Endometrium (tissue), 2 donors: ENCODE data around the gene RPAP3.
"Not testable (repeated sequence)": the region's sequence is repeated elsewhere in the genome, so short reads cannot be mapped to it uniquely, and the experiment has no call there.

Experiments
- FAIRE-seq: peaks from 2 replicates; lab custom pipeline; 2012; peaks lifted over from hg19 to GRCh38; lab: Jason Lieb, UNC
- donor health status: control.
- donor health status: control.

The RPAP3 gene

DNA sequence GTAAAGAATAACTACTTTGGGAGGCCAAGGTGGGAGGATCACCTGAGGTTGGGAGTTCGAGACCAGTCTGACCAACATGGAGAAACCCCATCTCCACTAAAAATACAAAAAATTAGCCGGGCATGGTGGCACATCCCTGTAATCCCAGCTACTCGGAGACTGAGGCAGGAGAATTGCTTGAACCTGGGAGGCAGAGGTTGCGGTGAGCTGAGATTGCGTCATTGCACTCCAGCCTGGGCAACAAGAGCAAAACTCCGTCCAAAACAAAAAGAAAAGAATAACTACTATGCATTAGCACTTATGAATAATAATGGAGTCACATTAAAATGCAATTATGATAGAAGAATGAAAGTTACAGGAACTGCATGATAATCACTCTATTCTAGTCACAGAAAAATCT, 37.9 kb downstream of the RPAP3 start:
- FAIRE-seq = not testable (repeated sequence)

DNA sequence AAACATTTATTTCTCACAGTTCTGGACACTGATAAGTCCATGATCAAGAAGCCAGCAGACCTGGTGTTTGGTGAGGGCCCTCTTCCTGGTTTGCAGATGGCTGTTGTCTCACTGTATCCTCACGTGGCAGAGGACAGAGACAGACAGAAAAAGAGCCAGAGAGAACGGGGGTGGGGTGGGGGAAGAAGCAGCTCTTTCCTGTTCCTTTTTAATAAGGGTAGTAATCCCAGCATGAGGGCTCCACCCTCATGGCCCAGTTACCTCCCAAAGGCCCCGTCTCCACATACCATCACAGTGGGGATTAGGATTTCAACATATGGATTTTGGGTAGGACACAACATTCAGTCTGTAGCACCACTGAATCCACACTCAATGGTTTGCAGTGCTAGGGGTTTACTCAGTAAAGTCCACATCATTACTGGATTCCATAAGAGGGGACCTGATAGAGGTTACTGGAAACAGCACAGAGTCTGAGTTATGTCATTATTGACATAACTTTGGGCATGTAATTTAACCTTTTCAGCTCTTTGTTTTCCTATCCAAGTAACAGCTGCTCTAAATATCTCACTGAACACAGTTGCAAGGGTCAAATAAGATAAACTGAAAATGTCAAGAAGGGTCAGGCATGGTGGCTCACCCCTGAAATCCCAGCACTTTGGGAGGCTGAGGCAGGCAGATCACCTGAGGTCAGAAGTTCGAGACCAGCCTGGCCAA, 53.2 kb downstream of the RPAP3 start:
- FAIRE-seq = no peak

- no peak for FAIRE-seq
These were observed 54.2 kb downstream of the RPAP3 start for GRCh38 chr12:47651368-47652254.

DNA sequence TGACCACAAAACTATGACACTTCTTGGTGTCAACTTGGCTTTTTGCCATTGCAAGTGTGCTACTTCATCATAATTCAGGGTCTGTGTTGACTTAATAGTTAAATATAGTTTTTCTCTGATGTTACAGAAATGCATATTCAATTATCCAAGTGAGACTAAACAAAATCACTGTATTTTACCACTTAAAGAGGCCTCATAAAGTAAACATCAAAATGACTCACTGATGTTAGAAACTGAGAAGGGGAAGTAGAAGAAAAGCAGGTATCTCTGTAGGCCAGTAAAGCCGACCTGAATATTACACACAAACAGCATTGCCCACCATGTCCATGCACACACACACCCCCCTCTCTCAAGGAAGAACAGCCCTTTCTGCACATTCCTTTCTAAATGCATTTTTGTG, 55.4 kb downstream of the RPAP3 start:
- FAIRE-seq = no peak

DNA sequence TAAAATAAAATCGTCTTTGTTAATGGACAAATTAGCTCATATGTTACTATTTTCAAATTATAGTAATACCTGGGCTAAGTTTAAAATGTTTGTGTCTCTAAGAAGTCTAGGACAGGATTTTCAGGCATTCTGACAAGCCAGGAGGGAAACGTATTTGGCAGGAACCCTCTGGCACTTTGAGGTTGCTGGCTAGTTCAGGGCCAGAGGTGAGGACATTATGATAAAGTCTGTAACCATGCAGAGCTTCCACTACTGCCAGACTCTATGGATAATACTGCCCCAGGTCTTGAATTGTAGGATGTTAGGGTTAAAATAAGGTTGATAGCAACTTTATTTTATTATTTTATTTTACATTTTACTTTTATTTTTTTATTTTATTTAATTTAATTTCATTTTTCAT, 56.4 kb downstream of the RPAP3 start:
- no peak for FAIRE-seq

- no peak for FAIRE-seq
These were observed 57.7 kb downstream of the RPAP3 start for GRCh38 chr12:47648056-47648579.

- FAIRE-seq = not testable (repeated sequence)
These were observed 63.5 kb downstream of the RPAP3 start for GRCh38 chr12:47642310-47642709.

GRCh38 chr12:47636908-47637780, 68.7 kb downstream of the RPAP3 start:
- FAIRE-seq = no peak

DNA sequence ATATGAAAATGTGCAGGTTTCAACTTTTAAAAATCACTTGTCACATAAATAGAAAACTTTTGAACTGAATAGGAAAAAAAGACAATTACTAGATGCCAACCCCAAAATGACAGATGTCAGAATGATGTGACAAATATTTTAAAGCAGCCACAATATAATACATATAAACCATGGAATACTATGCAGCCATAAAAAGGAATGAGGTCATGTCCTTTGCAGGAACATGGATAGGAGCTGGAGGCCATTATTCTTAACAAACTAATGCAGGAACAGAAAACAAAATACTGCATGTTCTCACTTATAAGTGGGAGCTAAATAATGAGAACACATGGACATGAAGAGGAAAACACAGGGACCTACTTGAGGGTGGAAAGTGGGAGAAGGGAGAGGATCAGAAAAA, 70.1 kb downstream of the RPAP3 start:
- FAIRE-seq = not testable (repeated sequence)

DNA sequence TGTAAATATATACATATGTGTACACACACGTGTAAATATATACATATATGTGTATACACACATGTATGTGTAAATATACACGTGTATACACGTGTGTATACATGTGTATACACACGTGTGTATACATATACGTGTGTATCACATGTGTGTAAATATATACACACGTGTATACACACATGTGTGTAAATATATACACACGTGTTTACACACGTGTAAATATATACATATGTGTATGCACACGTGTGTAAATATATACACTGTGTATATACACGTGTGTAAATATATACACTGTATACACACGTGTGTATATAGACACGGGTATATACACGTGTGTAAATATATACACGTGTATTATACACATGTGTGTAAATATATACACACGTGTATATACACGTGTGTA, 71.7 kb downstream of the RPAP3 start:
- no peak for FAIRE-seq

GRCh38 chr12:47621960-47622359, 83.9 kb downstream of the RPAP3 start:
- no peak for FAIRE-seq

GRCh38 chr12:47617476-47617875, 88.4 kb downstream of the RPAP3 start:
- no peak for FAIRE-seq

GRCh38 chr12:47616440-47616839, 89.4 kb downstream of the RPAP3 start:
- no peak for FAIRE-seq

DNA sequence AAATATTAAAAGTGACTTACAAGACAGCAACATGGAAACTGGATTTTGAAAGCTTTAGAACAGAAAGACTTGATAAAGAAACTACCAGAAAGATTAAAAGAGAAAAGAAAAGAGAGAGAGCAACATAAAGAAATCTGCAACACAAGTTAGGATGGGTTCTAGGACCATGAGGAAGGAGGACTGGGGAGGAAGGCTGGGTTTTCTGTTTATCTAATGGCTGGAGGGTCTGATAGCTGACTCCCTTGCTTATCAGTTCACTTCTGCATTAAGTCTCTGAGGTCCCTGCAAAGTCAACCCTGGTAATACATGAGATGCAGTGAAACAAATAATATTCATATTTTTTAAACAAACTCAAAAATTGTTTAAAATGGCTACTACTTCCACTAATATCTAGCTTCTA, 90.1 kb downstream of the RPAP3 start:
- no peak for FAIRE-seq

GRCh38 chr12:47614521-47614920, 91.3 kb downstream of the RPAP3 start:
- no peak for FAIRE-seq

DNA sequence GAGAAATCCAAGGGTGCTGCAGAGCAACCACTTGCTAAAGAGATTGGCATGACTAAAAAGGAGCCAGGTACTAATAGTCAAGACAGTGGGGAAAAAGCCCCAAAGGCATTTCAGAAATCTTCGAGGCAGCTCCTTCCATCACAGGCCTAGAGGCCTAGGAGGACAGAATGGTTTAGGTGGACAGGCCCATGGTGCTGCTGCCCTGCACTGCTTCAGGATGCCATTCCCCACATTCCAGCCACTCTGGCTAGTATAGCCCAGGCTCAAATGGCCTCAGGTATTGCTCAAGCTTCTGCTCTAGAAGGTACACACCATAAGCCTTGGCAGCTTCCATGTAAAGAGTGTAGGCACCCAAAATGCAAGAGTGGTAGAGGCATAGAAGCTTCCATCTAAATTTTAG, 92.9 kb downstream of the RPAP3 start:
- no peak for FAIRE-seq

DNA sequence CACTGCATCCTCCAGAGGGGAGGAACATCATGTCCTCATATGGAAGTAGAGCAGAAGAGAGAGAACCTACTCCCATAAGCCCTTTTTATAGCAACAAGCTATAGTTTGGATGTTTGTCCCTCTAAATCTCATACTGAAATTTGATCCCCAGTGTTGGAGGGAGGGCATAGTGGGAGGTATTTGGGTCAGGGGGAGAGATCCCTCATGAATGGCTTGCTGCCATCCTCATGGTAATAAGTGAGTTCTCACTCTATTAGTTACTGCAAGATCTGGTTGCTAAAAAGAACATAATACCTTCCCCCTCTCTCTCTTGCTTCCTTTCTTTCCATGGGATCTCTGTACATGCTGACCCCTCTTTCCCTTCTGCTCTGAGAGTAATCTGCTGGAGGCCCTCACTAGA, 93.9 kb downstream of the RPAP3 start:
- FAIRE-seq = no peak
